HEK293 (cell line): ENCODE results near the gene DEFB132.

Experiments
- CTCF ChIA-PET: fragments of 350-600 bp; formaldehyde crosslinking; extraction: SDS; loops from one replicate; lab custom pipeline; 2021; ENCODE audit warnings: antibody characterized with exemption; lab: Yijun Ruan, JAX
- POLR2A ChIA-PET: fragments of 300-600 bp; formaldehyde crosslinking; extraction: SDS; loops from one replicate; lab custom pipeline; 2020; ENCODE audit warnings: antibody characterized with exemption, inconsistent platforms; lab: Yijun Ruan, JAX
- H3K27ac ChIP-seq: fragments of 200-500 bp; sonication (Bioruptor generic); 2 replicates; pipeline ENCODE4 v1.5.1; 2014; ENCODE audit warnings: low read depth, low read length, control low read depth, inconsistent platforms; ENCODE audit errors: extremely low read depth
- H3K36me3 ChIP-seq, 2 experiments: fragments of 200-500 bp in 1 of 2; sonication (Bioruptor generic) in 1 of 2; 1 replicate in 1 of 2; 2 replicates in 1 of 2; pipeline ENCODE4 v1.5.1; 2014 to 2017; ENCODE audit warnings: inconsistent platforms in 2 of 2, low read length in 2 of 2; ENCODE audit not compliant: control insufficient read depth in 2 of 2, insufficient read depth in 1 of 2
- H3K4me1 ChIP-seq: fragments of 200-500 bp; sonication (Bioruptor generic); 2 replicates; pipeline ENCODE4 v1.5.1; 2014; ENCODE audit warnings: mild to moderate bottlenecking, low read length, inconsistent platforms; ENCODE audit not compliant: control insufficient read depth, insufficient read depth
- H3K4me3 ChIP-seq: 2 replicates; pipeline ENCODE4 v1.5.1; 2011; ENCODE audit warnings: low read depth, mild to moderate bottlenecking, control low read depth, low read length, moderate library complexity
- H3K9me3 ChIP-seq: fragments of 200-500 bp; sonication (Bioruptor generic); 2 replicates; pipeline ENCODE4 v1.5.1; 2014; ENCODE audit warnings: low read depth, low read length, inconsistent platforms; ENCODE audit not compliant: control insufficient read depth, insufficient read depth
- BCL11A ChIP-seq: fragments of 450-650 bp; formaldehyde crosslinking; IDR thresholded peaks from 2 replicates; pipeline ENCODE4 v1.5.1; 2016; ENCODE audit warnings: low read depth, missing biosample characterization, missing genetic modification characterization
- KLF7 ChIP-seq: fragments of 450-650 bp; formaldehyde crosslinking; IDR thresholded peaks from 2 replicates; pipeline ENCODE4 v1.5.1; 2016; ENCODE audit warnings: missing biosample characterization, missing genetic modification characterization, borderline replicate concordance
- MEIS1 ChIP-seq: sonication (generic); formaldehyde crosslinking; IDR thresholded peaks from 2 replicates; pipeline ENCODE4 v1.8.1; 2022; ENCODE audit warnings: missing genetic modification reagents, mild to moderate bottlenecking, borderline replicate concordance
- SCRT2 ChIP-seq: fragments of 450-650 bp; formaldehyde crosslinking; IDR thresholded peaks from 2 replicates; pipeline ENCODE4 v1.5.1; 2016; ENCODE audit warnings: missing biosample characterization, missing genetic modification characterization
- SP7 ChIP-seq: fragments of 450-650 bp; formaldehyde crosslinking; IDR thresholded peaks from 2 replicates; pipeline ENCODE4 v1.5.1; 2016; ENCODE audit warnings: missing biosample characterization, missing genetic modification characterization
- ZFHX2 ChIP-seq: fragments of 450-650 bp; formaldehyde crosslinking; conservative IDR thresholded peaks from 2 replicates; pipeline ENCODE4 v1.5.1; 2016; ENCODE audit warnings: missing biosample characterization, missing genetic modification characterization
- ZNF132 ChIP-seq: fragments of 450-650 bp; formaldehyde crosslinking; IDR thresholded peaks from 2 replicates; pipeline ENCODE4 v1.5.1; 2017; ENCODE audit warnings: missing biosample characterization, missing genetic modification characterization, borderline replicate concordance
- ZNF148 ChIP-seq: fragments of 450-650 bp; formaldehyde crosslinking; IDR thresholded peaks from 2 replicates; pipeline ENCODE4 v1.5.0; 2017; ENCODE audit warnings: missing biosample characterization, missing genetic modification characterization, borderline replicate concordance
- ZNF394 ChIP-seq: fragments of 450-650 bp; formaldehyde crosslinking; IDR thresholded peaks from 2 replicates; pipeline ENCODE4 v1.5.1; 2016; ENCODE audit warnings: missing biosample characterization, missing genetic modification characterization, mild to moderate bottlenecking, moderate library complexity, borderline replicate concordance
- ZNF416 ChIP-seq: fragments of 450-650 bp; formaldehyde crosslinking; IDR thresholded peaks from 2 replicates; pipeline ENCODE4 v1.5.1; 2016; ENCODE audit warnings: missing biosample characterization, missing genetic modification characterization
- ZNF521 ChIP-seq: fragments of 450-650 bp; formaldehyde crosslinking; IDR thresholded peaks from 2 replicates; pipeline ENCODE4 v1.5.1; 2017; ENCODE audit warnings: missing biosample characterization, mild to moderate bottlenecking, missing genetic modification characterization
- ZNF549 ChIP-seq: fragments of 450-650 bp; IDR thresholded peaks from 2 replicates; pipeline ENCODE4 v1.5.1; 2018; ENCODE audit warnings: missing biosample characterization, missing genetic modification characterization, mild to moderate bottlenecking, inconsistent platforms, moderate library complexity
- ZNF580 ChIP-seq: fragments of 450-650 bp; formaldehyde crosslinking; IDR thresholded peaks from 2 replicates; pipeline ENCODE4 v1.5.1; 2016; ENCODE audit warnings: missing biosample characterization, missing genetic modification characterization
- ZNF600 ChIP-seq: fragments of 450-650 bp; formaldehyde crosslinking; IDR thresholded peaks from 2 replicates; pipeline ENCODE4 v1.5.1; 2016; ENCODE audit warnings: missing biosample characterization, missing genetic modification characterization
- ZNF658 ChIP-seq: fragments of 450-650 bp; formaldehyde crosslinking; IDR thresholded peaks from 2 replicates; pipeline ENCODE4; 2016; ENCODE audit warnings: missing biosample characterization, missing genetic modification characterization
- ZNF677 ChIP-seq: fragments of 450-650 bp; IDR thresholded peaks from 2 replicates; pipeline ENCODE4 v1.5.0; 2018; ENCODE audit warnings: missing biosample characterization, mild to moderate bottlenecking, missing genetic modification characterization, moderate library complexity
- ZNF701 ChIP-seq: fragments of 450-650 bp; formaldehyde crosslinking; IDR thresholded peaks from 2 replicates; pipeline ENCODE4 v1.5.1; 2016; ENCODE audit warnings: missing biosample characterization, missing genetic modification characterization
- ZNF747 ChIP-seq: fragments of 450-650 bp; formaldehyde crosslinking; IDR thresholded peaks from 2 replicates; pipeline ENCODE4 v1.5.1; 2016; ENCODE audit warnings: missing biosample characterization, missing genetic modification characterization
- ZNF776 ChIP-seq: fragments of 450-650 bp; formaldehyde crosslinking; IDR thresholded peaks from 2 replicates; pipeline ENCODE4 v1.5.0; 2017; ENCODE audit warnings: missing biosample characterization, missing genetic modification characterization, borderline replicate concordance
- ZXDB ChIP-seq: fragments of 450-650 bp; formaldehyde crosslinking; IDR thresholded peaks from 2 replicates; pipeline ENCODE4 v1.5.1; 2016; ENCODE audit warnings: missing biosample characterization, missing genetic modification characterization
- TF ChIP-seq, protein P1 (sequence below): fragments of 450-650 bp; formaldehyde crosslinking; IDR thresholded peaks from 2 replicates; pipeline ENCODE4 v1.5.1; 2017; ENCODE audit warnings: missing biosample characterization, missing genetic modification characterization
- TF ChIP-seq, protein P2 (sequence below): fragments of 450-650 bp; formaldehyde crosslinking; IDR thresholded peaks from 2 replicates; pipeline ENCODE4 v1.5.1; 2016; ENCODE audit warnings: missing biosample characterization, missing genetic modification characterization

DEFB132 gene

DNA sequence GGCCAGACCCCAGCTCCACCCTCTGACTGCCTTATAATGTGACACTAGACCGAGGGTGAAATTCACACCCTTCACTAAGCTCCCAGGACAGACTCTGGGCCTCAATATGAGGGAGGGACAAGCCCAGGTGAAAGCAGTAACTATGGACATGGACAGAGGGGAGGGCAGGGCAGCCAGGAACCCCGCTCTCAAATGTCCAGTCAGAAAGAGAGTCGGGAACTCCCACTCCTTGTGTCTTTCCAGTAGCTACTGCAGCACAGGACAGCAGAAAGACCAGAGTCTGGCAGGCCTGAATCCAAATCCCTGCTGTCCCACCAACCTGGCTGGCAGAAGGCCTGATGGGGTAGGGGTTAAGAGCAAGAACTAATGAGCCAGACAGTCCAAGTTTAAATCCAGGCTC lies 26.6 kb downstream of the DEFB132 start:
- ChIA-PET POLR2A (interaction anchor here (0.5 kb wide), 1 partner anchor 426 kb away, joined by 6 read pairs; no protein-coding TSS in a partner anchor), CTCF (interaction anchor here (1.1 to 2.7 kb wide), 2 partner anchors 16 to 18 kb away, joined by 3 to 7 read pairs; no protein-coding TSS in a partner anchor)
- Histone ChIP-seq H3K27ac (no peak overlapping the region), H3K9me3 (no peaks in the 10 kb centered on the region), H3K36me3 (peaks cover 15 to 24% of the 10 kb centered on the region in 2 experiments; a peak in 2 of 3 replicates), H3K4me1 (no peaks in the 10 kb centered on the region), H3K4me3 (no peak overlapping the region)
- TF ChIP-seq ZNF549 (tag by site-specific recombination) (no peak), KLF7 (tag by site-specific recombination) (no peak), ZXDB (tag by site-specific recombination) (no peak), SP7 (no peak), BCL11A (tag by site-specific recombination) (no peak), ZNF132 (tag by site-specific recombination) (no peak), ZFHX2 (tag by site-specific recombination) (no peak), SCRT2 (tag by site-specific recombination) (no peak), ZNF148 (tag by site-specific recombination) (no peak), ZNF776 (tag by site-specific recombination) (no peak), ZNF580 (tag by site-specific recombination) (no peak), ZNF701 (tag by site-specific recombination) (no peak)

- Histone ChIP-seq H3K27ac (no peak overlapping the region), H3K4me1 (peaks cover 9% of the 10 kb centered on the region), H3K9me3 (no peaks in the 10 kb centered on the region), H3K36me3 (peaks cover 8 to 11% of the 10 kb centered on the region in 2 experiments; a peak in 2 of 3 replicates), H3K4me3 (no peak overlapping the region)
- ChIA-PET POLR2A (no interaction called here), CTCF (no interaction called here)
- TF ChIP-seq ZNF747 (tag by site-specific recombination) (no peak), ZNF521 (tag by site-specific recombination) (no peak), ZNF416 (tag by site-specific recombination) (no peak), ZNF677 (no peak), ZNF658 (tag by site-specific recombination) (no peak), ZNF600 (no peak), MEIS1 (CRISPR knock-in tag) (no peak), ZNF394 (tag by site-specific recombination) (no peak)
- TF ChIP-seq, protein P1, sequence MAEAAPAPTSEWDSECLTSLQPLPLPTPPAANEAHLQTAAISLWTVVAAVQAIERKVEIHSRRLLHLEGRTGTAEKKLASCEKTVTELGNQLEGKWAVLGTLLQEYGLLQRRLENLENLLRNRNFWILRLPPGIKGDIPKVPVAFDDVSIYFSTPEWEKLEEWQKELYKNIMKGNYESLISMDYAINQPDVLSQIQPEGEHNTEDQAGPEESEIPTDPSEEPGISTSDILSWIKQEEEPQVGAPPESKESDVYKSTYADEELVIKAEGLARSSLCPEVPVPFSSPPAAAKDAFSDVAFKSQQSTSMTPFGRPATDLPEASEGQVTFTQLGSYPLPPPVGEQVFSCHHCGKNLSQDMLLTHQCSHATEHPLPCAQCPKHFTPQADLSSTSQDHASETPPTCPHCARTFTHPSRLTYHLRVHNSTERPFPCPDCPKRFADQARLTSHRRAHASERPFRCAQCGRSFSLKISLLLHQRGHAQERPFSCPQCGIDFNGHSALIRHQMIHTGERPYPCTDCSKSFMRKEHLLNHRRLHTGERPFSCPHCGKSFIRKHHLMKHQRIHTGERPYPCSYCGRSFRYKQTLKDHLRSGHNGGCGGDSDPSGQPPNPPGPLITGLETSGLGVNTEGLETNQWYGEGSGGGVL = no peak
- TF ChIP-seq, protein P2, sequence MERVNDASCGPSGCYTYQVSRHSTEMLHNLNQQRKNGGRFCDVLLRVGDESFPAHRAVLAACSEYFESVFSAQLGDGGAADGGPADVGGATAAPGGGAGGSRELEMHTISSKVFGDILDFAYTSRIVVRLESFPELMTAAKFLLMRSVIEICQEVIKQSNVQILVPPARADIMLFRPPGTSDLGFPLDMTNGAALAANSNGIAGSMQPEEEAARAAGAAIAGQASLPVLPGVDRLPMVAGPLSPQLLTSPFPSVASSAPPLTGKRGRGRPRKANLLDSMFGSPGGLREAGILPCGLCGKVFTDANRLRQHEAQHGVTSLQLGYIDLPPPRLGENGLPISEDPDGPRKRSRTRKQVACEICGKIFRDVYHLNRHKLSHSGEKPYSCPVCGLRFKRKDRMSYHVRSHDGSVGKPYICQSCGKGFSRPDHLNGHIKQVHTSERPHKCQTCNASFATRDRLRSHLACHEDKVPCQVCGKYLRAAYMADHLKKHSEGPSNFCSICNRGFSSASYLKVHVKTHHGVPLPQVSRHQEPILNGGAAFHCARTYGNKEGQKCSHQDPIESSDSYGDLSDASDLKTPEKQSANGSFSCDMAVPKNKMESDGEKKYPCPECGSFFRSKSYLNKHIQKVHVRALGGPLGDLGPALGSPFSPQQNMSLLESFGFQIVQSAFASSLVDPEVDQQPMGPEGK (tag by site-specific recombination) = no peak
Observed at GRCh38 chr20:286508-286907, 29.0 kb downstream of the DEFB132 start.
